Thyroid gland (tissue), 4 donors: Measurements from ENCODE around the gene RAPGEF6.

Experiments used
- CTCF ChIP-seq, 6 experiments: fragments of 200-600 bp in 3 of 6; fragments of 450-650 bp in 3 of 6; sonication (generic) in 3 of 6; IDR thresholded peaks; one replicate each; pipeline ENCODE4 v1.5.1; 2016 to 2019; ENCODE audit warnings: antibody characterized with exemption in 6 of 6, mild to moderate bottlenecking in 2 of 6, inconsistent platforms in 1 of 6, moderate library complexity in 1 of 6
- POLR2A ChIP-seq, 2 donors: fragments of 450-650 bp; IDR thresholded peaks; one replicate each; pipeline ENCODE4 v1.6.1; 2017; ENCODE audit warnings: antibody characterized with exemption in 2 of 2, mild to moderate bottlenecking in 2 of 2, moderate library complexity in 1 of 2

GRCh38 chr5:131496400-131496713 lies 138.7 kb downstream of the RAPGEF6 start:
- TF ChIP-seq CTCF (IDR thresholded peaks at IDR 0.05) (no peak), POLR2A (IDR thresholded peaks at IDR 0.05) (no peak)
